BLaER1 treated with 17β-estradiol and CSF1 and Interleukin-3, amounts not matched to agents 10 nM and 100 nM (cell line): ENCODE data around the gene SEMA4C.

Experiments used
- H3K27ac ChIP-seq, 11 experiments: shearing (Covaris generic); formaldehyde crosslinking; 2 replicates each; pipeline ENCODE4 v1.8.1; 2022
- H3K27me3 ChIP-seq, 11 experiments: shearing (Covaris generic); formaldehyde crosslinking; 2 replicates each; pipeline ENCODE4 v1.8.1; 2022
- H3K36me3 ChIP-seq, 11 experiments: shearing (Covaris generic); formaldehyde crosslinking; 2 replicates each; pipeline ENCODE4 v1.8.1; 2022
- H3K4me1 ChIP-seq, 10 experiments: shearing (Covaris generic); formaldehyde crosslinking; 2 replicates each; pipeline ENCODE4 v1.8.1; 2022
- H3K4me2 ChIP-seq, 11 experiments: shearing (Covaris generic); formaldehyde crosslinking; 2 replicates each; pipeline ENCODE4 v1.8.1; 2022
- H3K4me3 ChIP-seq, 10 experiments: shearing (Covaris generic); formaldehyde crosslinking; 2 replicates each; pipeline ENCODE4 v1.8.1; 2022
- H3K9ac ChIP-seq, 11 experiments: shearing (Covaris generic); formaldehyde crosslinking; 2 replicates each; pipeline ENCODE4 v1.8.1; 2022
- H3K9me3 ChIP-seq, 11 experiments: shearing (Covaris generic); formaldehyde crosslinking; replicated peaks in 1 of 11; 2 replicates each; pipeline ENCODE4 v1.8.1; 2022
- H4K20me1 ChIP-seq, 11 experiments: shearing (Covaris generic); formaldehyde crosslinking; 2 replicates each; pipeline ENCODE4 v1.8.1; 2022
- Cebpa-rat ChIP-seq, 11 experiments: shearing (Covaris generic); IDR thresholded peaks; 2 replicates each; pipeline ENCODE4 v1.8.1; 2022

The SEMA4C gene

DNA sequence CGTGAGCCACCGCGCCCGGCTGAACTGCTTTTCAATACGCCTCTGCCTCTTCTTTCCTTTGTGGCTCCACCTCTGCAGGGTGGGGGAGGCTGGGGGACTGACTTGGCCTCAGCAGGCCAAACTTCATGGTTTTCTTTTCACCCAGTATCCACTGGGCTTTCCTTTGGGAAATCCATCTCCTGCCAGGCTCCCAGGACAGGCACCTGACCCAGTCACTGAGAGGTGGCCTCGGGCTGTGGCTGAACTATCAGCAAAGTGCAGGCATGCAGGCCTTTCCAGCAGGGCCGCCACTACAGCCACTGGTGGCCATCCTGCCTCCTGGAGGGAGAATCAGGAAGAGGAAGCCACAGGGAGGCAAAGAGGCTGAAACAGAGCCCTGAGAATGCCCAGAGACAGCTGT is 33.4 kb upstream of the SEMA4C start:
- H3K36me3 ChIP-seq = no peaks in the 10 kb centered on the region
- no peak overlapping the region for H3K4me3 ChIP-seq
- peak overlapping the region in 10 of 11 experiments; percentile 11 to 61 (median 54); a peak in 19 of 22 replicates for H3K4me2 ChIP-seq
- no peaks in the 10 kb centered on the region for H3K9me3 ChIP-seq
- no peaks in the 10 kb centered on the region for H4K20me1 ChIP-seq
- peak overlapping the region in 2 of 11 experiments; percentile 8 to 54; a peak in 2 of 22 replicates for H3K27ac ChIP-seq
- H3K4me1 ChIP-seq = peaks cover 19 to 62% (median 54%) of the 10 kb centered on the region in 10 experiments
- peak overlapping the region in 2 of 11 experiments; percentile 19 to 35; a peak in 2 of 22 replicates for H3K9ac ChIP-seq
- no peaks in the 10 kb centered on the region for H3K27me3 ChIP-seq
- TF ChIP-seq Cebpa-rat (IDR thresholded peaks at IDR 0.05) = no peak

DNA sequence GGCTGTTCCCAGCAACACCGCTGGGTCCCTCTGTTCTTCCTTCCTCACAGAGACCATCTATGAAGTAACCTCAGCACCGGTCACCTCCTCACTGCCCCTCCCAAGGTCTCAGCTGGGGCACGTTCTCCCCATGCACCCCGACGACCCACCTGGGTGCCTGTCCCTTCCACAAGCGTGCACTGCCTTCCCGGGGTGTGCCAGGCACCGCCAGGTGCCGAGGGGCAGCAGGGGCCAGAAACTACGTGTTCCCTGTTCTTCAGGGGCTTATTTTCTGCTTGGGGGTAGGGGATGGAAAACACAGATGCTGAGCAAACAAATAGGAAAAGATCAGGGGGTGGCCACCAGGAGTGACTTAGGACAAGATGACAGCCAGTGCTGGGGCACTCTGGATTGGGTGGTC is 30.4 kb upstream of the SEMA4C start:
- H3K4me1 ChIP-seq = peaks cover 19 to 68% (median 62%) of the 10 kb centered on the region in 10 experiments
- peaks cover 0 to 4% (median 0%) of the 10 kb centered on the region in 11 experiments; a peak in 2 of 22 replicates for H3K27me3 ChIP-seq
- peaks cover 0 to 24% (median 0%) of the 10 kb centered on the region in 11 experiments; a peak in 1 of 22 replicates for H4K20me1 ChIP-seq
- no peaks in the 10 kb centered on the region for H3K9me3 ChIP-seq
- H3K4me3 ChIP-seq = no peak overlapping the region
- peak overlapping the region in 2 of 11 experiments; percentile 10 to 14; a peak in 1 of 22 replicates for H3K9ac ChIP-seq
- no peaks in the 10 kb centered on the region for H3K36me3 ChIP-seq
- H3K27ac ChIP-seq = no peak overlapping the region
- TF ChIP-seq Cebpa-rat (IDR thresholded peaks at IDR 0.05) = no peak
- H3K4me2 ChIP-seq = peak overlapping the region; percentile 10 to 80 (median 66); a peak in 19 of 22 replicates

DNA sequence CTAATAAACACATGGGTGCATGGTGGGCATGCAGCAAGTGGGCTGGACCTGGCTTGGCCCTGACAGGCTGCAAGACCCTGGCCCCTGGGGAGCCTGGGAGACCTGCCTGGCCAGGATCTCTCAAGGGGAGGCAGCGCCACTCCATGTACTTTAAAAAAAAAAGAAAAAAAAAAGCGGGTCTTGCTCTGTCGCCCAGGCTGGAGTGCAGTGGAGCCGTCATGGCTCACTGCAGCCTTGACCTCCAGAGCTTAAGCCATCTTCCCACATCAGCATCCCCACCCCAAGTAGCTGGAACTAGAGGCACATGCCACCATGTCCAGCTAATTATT is 29.5 kb upstream of the SEMA4C start:
- 0 out of 22 replicates have a peak overlapping the region, but pooled peaks of 1 of the 11 experiments have one; percentile 18 for H3K9ac ChIP-seq

DNA sequence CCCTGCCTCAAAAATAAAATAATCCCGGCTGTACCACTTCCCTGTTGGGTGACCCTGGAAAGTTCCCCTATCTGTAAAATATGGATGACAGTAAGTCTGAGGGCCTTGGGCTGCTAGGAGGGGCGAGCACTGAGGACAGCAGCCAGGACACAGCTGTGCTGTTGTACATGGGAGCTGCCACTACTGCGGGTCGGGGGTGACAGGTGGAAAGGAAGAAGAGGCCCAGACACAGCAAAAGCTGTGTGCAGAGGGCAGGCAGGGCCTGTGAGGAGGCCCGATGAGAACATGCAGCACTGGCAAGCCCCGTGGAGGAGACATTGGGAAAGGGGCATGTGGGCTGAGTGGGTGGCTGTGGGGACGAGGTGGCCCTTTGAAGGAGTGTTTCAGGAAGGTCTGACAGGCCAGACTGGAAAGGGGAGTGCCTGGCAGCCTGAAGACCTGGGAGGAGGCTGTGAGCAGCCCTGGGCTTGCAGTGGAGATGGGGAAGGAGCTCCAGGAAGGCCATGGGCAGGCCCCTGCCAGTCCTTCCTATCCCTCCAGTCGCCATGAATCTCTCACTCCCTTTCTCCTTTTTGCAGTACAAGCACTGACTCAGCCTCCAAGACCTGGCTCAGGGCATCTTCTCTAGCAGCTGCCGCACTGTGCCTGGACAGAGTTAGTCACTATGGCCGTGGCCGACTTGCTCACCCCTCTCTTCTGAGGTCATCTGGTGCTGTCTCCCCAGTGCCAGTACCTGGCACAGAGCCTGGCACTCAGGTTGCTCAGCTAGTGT is 28.9 kb upstream of the SEMA4C start:
- Histone ChIP-seq H3K4me1 (peaks cover 19 to 65% (median 57%) of the 10 kb centered on the region in 10 experiments), H4K20me1 (peaks cover 0 to 24% (median 0%) of the 10 kb centered on the region in 11 experiments; a peak in 1 of 22 replicates), H3K9me3 (no peaks in the 10 kb centered on the region), H3K9ac (0 out of 22 replicates have a peak overlapping the region, but pooled peaks of 1 of the 11 experiments have one; percentile 18), H3K4me2 (peak overlapping the region; percentile 10 to 80 (median 66); a peak in 20 of 22 replicates), H3K36me3 (no peaks in the 10 kb centered on the region), H3K27ac (no peak overlapping the region), H3K27me3 (peaks cover 0 to 4% (median 0%) of the 10 kb centered on the region in 11 experiments; a peak in 2 of 22 replicates), H3K4me3 (no peak overlapping the region)
- no peak for TF ChIP-seq Cebpa-rat (IDR thresholded peaks at IDR 0.05)

More for the DNA sequence above, 29.5 kb upstream of the SEMA4C start:
- peaks cover 0 to 4% (median 0%) of the 10 kb centered on the region in 11 experiments; a peak in 2 of 22 replicates for H3K27me3 ChIP-seq
- H3K4me3 ChIP-seq = no peak overlapping the region
- no peak for TF ChIP-seq Cebpa-rat (IDR thresholded peaks at IDR 0.05)
- no peaks in the 10 kb centered on the region for H3K36me3 ChIP-seq
- peaks cover 19 to 68% (median 62%) of the 10 kb centered on the region in 10 experiments for H3K4me1 ChIP-seq
- H4K20me1 ChIP-seq = peaks cover 0 to 24% (median 0%) of the 10 kb centered on the region in 11 experiments; a peak in 1 of 22 replicates
- peak overlapping the region; percentile 10 to 80 (median 66); a peak in 21 of 22 replicates for H3K4me2 ChIP-seq
- no peaks in the 10 kb centered on the region for H3K9me3 ChIP-seq
- peak overlapping the region in 1 of 11 experiments; percentile 13; a peak in 1 of 22 replicates for H3K27ac ChIP-seq

DNA sequence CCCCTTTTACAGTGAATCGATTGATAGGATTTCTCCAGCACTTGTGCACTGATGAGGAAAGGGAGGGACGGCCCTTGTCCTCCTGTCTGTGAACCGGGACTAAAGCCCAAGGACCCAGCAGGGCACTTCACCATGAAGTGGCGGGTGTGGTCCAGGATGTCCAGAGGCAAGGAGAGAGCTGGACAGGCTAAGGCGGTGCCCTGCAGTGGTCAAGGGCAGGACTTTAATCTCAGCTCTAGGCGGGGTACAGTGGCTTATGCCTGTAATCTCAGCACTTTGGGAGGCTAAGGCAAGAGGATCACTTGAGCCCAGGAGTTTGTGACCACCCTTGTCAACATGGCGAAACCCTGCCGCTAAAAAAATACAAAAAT is 28.2 kb upstream of the SEMA4C start:
- Histone ChIP-seq H3K27me3 (peaks cover 0 to 6% (median 0%) of the 10 kb centered on the region in 11 experiments; a peak in 2 of 22 replicates), H3K4me3 (no peak overlapping the region), H3K4me1 (peaks cover 15 to 64% (median 57%) of the 10 kb centered on the region in 10 experiments; a peak in 19 of 20 replicates), H3K27ac (no peak overlapping the region), H3K9ac (no peak overlapping the region), H3K4me2 (peak overlapping the region in 7 of 11 experiments; percentile 18 to 80 (median 50); a peak in 3 of 22 replicates), H3K9me3 (no peaks in the 10 kb centered on the region), H4K20me1 (peaks cover 0 to 24% (median 0%) of the 10 kb centered on the region in 11 experiments; a peak in 1 of 22 replicates), H3K36me3 (no peaks in the 10 kb centered on the region)
- TF ChIP-seq Cebpa-rat (IDR thresholded peaks at IDR 0.05) = no peak

DNA sequence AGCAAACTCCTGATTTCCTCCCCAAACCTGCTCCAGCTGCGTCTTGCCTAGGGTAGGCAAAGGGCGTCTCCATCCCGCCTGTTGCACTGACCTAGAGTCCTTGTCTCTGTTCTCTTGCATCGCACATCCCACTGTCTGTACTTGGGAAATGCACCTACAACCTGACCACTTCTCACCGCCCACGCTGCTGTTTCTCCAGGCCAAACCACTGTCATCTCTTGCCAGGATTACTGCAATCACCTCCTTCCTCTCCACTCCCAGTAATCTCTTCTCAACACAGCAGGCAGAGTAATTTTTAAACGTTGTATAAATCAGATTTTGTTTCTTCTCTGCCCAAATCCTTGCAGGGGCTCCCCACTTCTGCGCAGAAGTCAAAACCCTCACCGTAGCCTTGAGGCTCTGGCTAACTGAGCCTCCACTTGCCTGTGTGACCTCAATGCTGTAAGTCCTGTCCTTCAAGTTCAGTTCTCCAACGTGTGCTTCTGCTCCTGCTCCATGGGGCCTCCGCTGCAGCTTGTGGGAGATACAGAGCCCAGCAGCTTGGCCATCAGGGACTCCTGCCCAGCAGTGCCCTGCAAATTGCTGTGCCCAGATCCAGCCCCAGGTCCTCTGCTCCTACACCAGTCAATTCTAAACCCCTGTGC is 27.7 kb upstream of the SEMA4C start:
- Histone ChIP-seq H3K4me3 (no peak overlapping the region), H3K36me3 (no peaks in the 10 kb centered on the region), H3K9me3 (no peaks in the 10 kb centered on the region), H3K9ac (no peak overlapping the region), H3K27ac (no peak overlapping the region), H3K4me2 (peak overlapping the region in 5 of 11 experiments; percentile 18 to 53 (median 29); a peak in 6 of 22 replicates), H3K27me3 (peaks cover 0 to 11% (median 0%) of the 10 kb centered on the region in 11 experiments; a peak in 2 of 22 replicates), H4K20me1 (peaks cover 0 to 24% (median 0%) of the 10 kb centered on the region in 11 experiments; a peak in 1 of 22 replicates), H3K4me1 (peaks cover 17 to 68% (median 60%) of the 10 kb centered on the region in 10 experiments)
- TF ChIP-seq Cebpa-rat (IDR thresholded peaks at IDR 0.05) = no peak

DNA sequence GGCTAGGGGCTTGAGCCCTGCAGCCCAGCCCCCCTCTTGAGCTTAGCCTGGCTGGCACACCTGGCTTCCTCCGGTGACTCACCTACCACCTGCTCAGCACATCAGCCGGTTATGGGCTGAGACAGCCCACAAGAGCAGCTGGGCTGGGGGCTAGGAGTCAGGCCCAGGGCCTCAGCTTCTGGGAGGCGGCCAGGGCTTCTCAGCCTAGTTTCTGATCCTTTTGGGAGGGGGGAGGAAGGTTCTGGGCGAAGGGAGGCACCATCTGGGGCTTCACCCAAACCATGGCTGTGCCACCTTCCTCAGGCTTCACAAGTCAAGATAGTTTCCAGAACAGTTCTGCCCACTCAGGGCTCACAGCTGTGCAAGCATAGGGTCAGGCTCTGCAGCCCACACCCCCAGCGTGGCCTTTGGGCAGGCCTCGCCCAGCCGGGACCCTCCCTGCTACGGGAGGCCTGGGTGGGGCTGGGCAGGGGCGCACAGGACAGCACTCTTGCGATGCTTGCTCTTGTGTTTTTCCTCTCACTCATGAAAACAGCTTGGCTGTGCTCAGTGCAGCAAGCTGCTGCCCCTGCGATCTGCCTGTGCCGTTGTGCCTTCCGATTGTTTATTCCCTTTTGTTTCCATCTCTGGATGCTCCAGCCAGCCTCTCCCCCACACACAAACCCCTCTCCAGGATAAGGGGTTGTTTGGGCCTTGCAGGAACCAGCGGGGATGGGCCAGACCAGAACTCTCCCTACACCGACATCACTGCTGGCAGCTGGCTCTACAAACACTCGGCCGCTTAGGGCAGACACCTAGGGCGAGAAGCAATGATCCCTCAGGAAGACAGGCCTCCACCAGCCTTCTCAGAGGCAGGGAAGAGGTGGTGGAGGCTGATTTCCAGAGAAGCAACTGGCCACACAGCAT is 26.1 kb upstream of the SEMA4C start:
- TF ChIP-seq Cebpa-rat (IDR thresholded peaks at IDR 0.05) = no peak
- Histone ChIP-seq H4K20me1 (peaks cover 0 to 24% (median 0%) of the 10 kb centered on the region in 11 experiments; a peak in 2 of 22 replicates), H3K9ac (peak overlapping the region in 3 of 11 experiments; percentile 23 to 26 (median 24); a peak in 1 of 22 replicates), H3K4me1 (peaks cover 32 to 84% (median 76%) of the 10 kb centered on the region in 10 experiments), H3K27me3 (peaks cover 0 to 21% (median 0%) of the 10 kb centered on the region in 11 experiments; a peak in 4 of 22 replicates), H3K4me3 (no peak overlapping the region), H3K27ac (peak overlapping the region in 3 of 11 experiments; percentile 6 to 34 (median 17); a peak in 4 of 22 replicates), H3K36me3 (no peaks in the 10 kb centered on the region), H3K9me3 (no peaks in the 10 kb centered on the region), H3K4me2 (peak overlapping the region in 8 of 11 experiments; percentile 35 to 66 (median 58); a peak in 15 of 22 replicates)
